Urinary bladder (tissue), 4 donors: ENCODE results near the gene FSTL4. TPM values are rescaled to one million over a fixed set of nuclear protein-coding genes. Genes with fewer than 3 reads are reported as not detected.

Experiments used
- DNase-seq: peaks from one replicate; pipeline ENCODE4 v3.0.0-alpha.2; 2015; ENCODE audit errors: extremely low spot score
- H3K27ac ChIP-seq: one replicate; pipeline ENCODE4 v1.5.1; 2013; ENCODE audit warnings: low read depth, mild to moderate bottlenecking, moderate library complexity
- H3K36me3 ChIP-seq: one replicate; pipeline ENCODE4 v1.6.1; 2013; ENCODE audit warnings: mild to moderate bottlenecking, moderate library complexity; ENCODE audit not compliant: insufficient read depth
- H3K4me1 ChIP-seq: one replicate; pipeline ENCODE4 v1.6.1; 2013; ENCODE audit warnings: mild to moderate bottlenecking, moderate library complexity; ENCODE audit not compliant: insufficient read depth
- H3K4me3 ChIP-seq: one replicate; pipeline ENCODE4 v1.5.1; 2013; ENCODE audit warnings: low read depth, low read length
- WGBS: extraction: QIAGEN DNeasy Blood & Tissue Kit; methylation state at CpG from one replicate; pipeline ENCODE4 v1.1.7; 2013; 5-methylcytosine and 5-hydroxymethylcytosine counted together
- polyA plus RNA-seq: library from polyadenylated mRNA; stranded (reverse); fragments of 200-250 nt; gene quantifications from one replicate; pipeline ENCODE4 v1.2.3, GENCODE V29; 2013
- total RNA-seq: library from RNA; depleted of rRNA; stranded (reverse); fragments of >200 nt; gene quantifications from one replicate; pipeline ENCODE4 v1.2.3, GENCODE V29; 2014
- donor health status: healthy with polysubstance abuse.
- donor health status: healthy.

Gene FSTL4
- total and polyA plus RNA-seq, 2 donors, result 4.0 to 7.5 TPM

DNA sequence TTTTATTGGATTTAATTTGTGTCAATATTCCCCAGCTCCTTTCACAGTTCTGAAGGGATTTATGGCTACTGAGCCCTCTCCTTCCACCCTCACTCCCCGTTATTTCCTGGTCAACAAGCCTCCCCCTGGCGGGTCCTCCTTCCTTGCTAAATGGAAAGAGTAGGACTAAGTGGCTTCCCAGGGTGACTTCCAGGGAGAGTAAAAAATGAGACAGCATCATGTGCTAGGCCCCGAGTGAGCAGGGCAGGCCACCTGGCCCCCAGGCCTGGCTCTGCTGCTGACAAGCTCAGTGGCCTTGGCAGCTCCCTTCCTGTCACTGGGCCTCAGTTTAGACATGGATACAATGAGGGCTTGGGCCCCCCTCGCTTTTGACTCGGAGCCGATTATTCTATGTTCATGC, 359.3 kb downstream of the FSTL4 start:
- H3K4me3 ChIP-seq, result no peak overlapping the region
- no peak overlapping the region for H3K27ac ChIP-seq
- H3K36me3 ChIP-seq, result no peaks in the 10 kb centered on the region
- no peak for DNase-seq
- WGBS, result 92% methylated on average over 6 of the region's 6 CpGs
- H3K4me1 ChIP-seq, result no peaks in the 10 kb centered on the region

DNA sequence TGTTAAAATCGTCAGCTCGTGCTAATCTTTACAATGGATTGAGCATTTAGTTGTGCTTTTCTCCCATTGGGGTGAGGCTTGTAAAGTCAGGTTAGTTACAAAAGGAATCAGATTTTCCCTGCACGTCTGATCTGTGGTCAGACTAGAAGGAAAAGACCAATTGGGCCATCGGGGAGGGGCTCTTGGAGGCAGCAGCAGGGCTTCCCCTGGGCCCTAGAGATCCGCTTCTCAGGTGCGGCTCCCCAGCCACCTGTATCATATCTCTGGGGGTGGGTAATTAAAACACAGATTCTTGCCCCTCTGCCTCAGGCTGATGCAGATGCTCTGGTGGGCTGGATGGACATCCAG, 360.2 kb downstream of the FSTL4 start:
- Histone ChIP-seq H3K4me3 (no peak overlapping the region), H3K27ac (no peak overlapping the region), H3K36me3 (no peaks in the 10 kb centered on the region), H3K4me1 (no peaks in the 10 kb centered on the region)
- WGBS, result 61% methylated on average over 6 of the region's 6 CpGs
- DNase-seq, result no peak

DNA sequence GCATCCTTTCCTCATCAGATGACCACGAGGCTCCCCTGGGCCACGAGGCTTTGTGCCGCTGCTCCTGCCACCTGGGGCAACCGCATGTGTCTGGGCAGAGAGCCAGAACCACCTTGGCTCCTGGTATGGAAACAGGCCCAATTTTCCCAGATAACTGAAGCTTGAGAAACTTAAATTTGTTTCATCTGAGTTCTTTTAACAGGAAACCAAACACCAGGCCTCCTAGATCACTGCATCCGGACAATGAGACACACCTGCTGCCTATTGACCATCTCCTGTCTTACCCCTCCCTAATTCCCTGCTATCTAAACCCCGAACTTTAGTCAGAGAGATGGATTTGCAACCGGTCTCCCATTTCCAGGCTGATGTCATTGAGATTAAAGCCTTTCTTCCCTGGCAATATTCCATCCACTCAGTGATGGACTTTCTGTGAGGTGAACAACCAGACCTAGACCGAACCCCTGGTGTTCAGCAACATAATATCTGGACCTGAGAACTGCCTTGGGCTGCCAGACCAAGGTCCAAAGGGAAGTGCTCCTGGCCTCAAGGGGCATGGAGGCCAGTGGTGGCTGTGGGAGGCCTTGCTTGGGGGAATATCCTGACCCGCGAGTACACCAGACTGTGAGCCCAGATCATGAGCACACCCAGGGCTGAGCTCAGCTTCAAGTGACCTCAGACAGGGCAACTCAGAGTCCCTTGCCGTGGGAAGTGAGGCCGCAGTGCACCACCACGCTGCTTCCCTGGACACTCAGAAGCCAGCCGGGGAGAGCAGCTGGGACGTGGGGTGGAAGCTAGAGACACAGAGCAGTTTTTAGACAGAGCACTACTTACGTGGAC, 360.8 kb downstream of the FSTL4 start:
- Histone ChIP-seq H3K4me1 (no peaks in the 10 kb centered on the region), H3K4me3 (no peak overlapping the region), H3K27ac (no peak overlapping the region), H3K36me3 (no peaks in the 10 kb centered on the region)
- 80% methylated on average over 16 of the region's 16 CpGs for WGBS
- DNase-seq, result no peak

DNA sequence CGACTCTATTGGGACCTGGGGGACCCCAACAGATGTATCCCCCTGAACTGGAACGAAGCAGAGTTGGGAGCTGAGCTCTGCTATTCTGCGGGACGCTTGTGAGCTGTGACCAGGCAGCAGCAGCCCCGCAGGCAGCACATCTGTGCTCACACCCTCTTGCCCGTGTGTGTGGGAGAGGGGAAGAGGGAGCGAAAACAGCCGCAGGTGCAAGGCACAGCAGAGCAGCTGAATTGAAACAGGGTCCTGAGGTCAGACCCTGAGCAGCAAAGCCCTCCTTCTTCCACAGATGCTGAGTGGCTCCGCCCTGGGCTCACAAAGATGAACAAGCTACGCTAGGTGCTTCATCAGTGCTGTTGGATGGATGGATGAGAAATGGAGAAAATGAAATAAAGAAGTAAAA, 361.8 kb downstream of the FSTL4 start:
- Histone ChIP-seq H3K4me3 (no peak overlapping the region), H3K36me3 (no peaks in the 10 kb centered on the region), H3K4me1 (no peaks in the 10 kb centered on the region), H3K27ac (no peak overlapping the region)
- WGBS, result 93% methylated on average over 10 of the region's 10 CpGs
- no peak for DNase-seq

DNA sequence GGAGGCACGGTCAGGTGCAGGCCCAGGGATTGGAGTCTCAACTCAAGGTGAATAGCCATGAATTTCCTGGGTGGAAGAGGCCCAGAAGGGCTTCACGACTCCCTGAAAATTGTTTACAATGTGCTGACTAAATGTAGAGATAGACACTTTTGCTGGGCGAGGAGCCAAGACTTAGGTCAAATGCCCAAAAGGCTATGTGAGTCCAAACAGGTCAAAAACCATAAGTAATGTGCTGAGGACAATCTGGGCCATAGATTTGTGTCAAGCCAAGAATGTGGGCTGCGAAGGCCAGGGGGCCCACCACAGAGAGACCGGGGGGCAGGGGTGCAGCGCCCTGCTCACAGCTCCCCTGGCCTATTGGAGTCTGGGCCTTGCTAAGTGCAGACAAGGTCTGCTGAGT, 362.7 kb downstream of the FSTL4 start:
- Histone ChIP-seq H3K36me3 (no peaks in the 10 kb centered on the region), H3K4me3 (no peak overlapping the region), H3K27ac (no peak overlapping the region), H3K4me1 (no peaks in the 10 kb centered on the region)
- DNase-seq, result no peak
- WGBS, result 78% methylated on average over 6 of the region's 6 CpGs

GRCh38 chr5:133247881-133248624, 364.3 kb downstream of the FSTL4 start:
- 87% methylated on average over 5 of the region's 5 CpGs for WGBS
- Histone ChIP-seq H3K27ac (no peak overlapping the region), H3K4me1 (no peaks in the 10 kb centered on the region), H3K36me3 (no peaks in the 10 kb centered on the region), H3K4me3 (no peak overlapping the region)
- DNase-seq, result no peak

DNA sequence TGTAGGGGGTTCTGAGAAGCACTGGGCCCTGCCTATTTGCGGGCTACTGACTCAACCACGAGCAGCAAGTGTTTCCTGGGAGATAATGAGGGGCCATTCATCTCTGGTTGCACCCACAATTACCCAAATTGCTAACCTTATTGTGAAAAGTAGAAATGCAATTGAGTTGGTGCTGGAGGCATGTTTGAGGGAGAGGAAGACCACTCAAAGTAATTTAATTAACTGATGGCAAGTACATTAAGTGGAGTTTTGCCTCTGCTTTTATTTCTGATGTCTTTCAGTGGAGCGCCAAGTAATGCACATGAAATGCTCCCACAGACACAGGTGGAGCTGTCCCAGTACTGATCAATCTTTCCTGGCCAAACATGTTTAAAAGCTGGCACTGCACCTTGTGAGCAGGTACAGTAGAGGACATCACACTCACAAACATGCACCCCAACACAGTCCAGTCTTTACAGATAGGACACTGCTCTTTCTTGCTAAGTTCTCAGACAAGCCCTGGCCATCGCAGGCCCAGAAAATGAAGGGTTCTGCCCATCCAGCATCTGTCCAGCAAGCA, 365.1 kb downstream of the FSTL4 start:
- no peaks in the 10 kb centered on the region for H3K36me3 ChIP-seq
- H3K4me1 ChIP-seq, result no peaks in the 10 kb centered on the region
- DNase-seq, result no peak
- H3K27ac ChIP-seq, result no peak overlapping the region
- 94% methylated on average over 4 of the region's 4 CpGs for WGBS
- no peak overlapping the region for H3K4me3 ChIP-seq

- no peak overlapping the region for H3K27ac ChIP-seq
- no peaks in the 10 kb centered on the region for H3K4me1 ChIP-seq
- H3K36me3 ChIP-seq, result no peaks in the 10 kb centered on the region
- DNase-seq, result no peak
- H3K4me3 ChIP-seq, result no peak overlapping the region
- WGBS, result 88% methylated on average over 13 of the region's 13 CpGs
Measured at GRCh38 chr5:133246376-133247150, 365.8 kb downstream of the FSTL4 start.

- Histone ChIP-seq H3K4me3 (no peak overlapping the region), H3K36me3 (no peaks in the 10 kb centered on the region), H3K27ac (no peak overlapping the region), H3K4me1 (no peaks in the 10 kb centered on the region)
- no peak for DNase-seq
- 78% methylated on average over 12 of the region's 12 CpGs for WGBS
Measured at GRCh38 chr5:133246053-133246370, 366.3 kb downstream of the FSTL4 start.

DNA sequence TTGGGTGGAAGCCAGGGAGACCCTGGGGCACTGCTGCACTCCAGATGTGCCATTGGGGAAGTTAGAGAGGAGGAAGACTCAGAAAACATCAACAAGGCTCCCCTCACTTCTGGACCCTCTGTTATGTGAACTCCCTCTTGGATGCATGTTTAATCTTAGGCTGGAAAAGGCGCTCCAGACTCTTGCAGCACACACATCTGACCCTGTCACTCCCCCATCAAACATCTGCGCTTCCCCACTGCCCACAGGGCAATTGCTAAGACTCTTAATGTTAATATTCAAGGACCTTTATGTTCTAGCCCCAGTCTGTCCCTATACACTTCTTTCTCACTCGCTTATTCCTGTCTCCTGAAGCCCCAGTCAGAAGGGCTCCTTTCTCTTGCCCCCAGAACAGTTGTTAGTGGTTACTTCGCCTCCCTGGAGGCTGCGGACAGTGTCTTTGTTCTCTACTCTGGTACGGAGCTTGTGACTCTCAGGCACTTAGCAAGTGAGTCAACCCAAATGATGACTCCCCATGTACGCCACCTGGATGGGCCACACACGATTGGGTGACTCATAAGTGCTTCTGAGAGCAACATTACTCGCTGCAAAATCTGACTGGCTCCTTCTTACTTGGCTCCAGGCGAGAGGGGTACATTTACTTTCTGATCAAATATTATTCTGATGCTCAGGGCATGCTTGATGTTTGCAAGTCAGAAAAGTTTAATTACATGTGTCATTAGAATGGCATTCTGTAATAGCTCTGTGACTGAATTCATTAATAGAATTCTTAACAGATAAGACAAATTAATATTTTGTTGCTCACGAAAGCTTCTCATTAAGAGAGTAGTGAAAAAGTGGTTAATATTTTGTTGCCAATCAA, 366.9 kb downstream of the FSTL4 start:
- Histone ChIP-seq H3K4me1 (no peaks in the 10 kb centered on the region), H3K27ac (no peak overlapping the region), H3K4me3 (no peak overlapping the region), H3K36me3 (no peaks in the 10 kb centered on the region)
- DNase-seq, result no peak
- 72% methylated on average over 11 of the region's 11 CpGs for WGBS

- WGBS, result 64% methylated on average over 7 of the region's 7 CpGs
- Histone ChIP-seq H3K4me3 (no peak overlapping the region), H3K27ac (no peak overlapping the region), H3K36me3 (no peaks in the 10 kb centered on the region), H3K4me1 (no peaks in the 10 kb centered on the region)
- DNase-seq, result no peak
Measured at GRCh38 chr5:133244242-133244641, 368.1 kb downstream of the FSTL4 start.

DNA sequence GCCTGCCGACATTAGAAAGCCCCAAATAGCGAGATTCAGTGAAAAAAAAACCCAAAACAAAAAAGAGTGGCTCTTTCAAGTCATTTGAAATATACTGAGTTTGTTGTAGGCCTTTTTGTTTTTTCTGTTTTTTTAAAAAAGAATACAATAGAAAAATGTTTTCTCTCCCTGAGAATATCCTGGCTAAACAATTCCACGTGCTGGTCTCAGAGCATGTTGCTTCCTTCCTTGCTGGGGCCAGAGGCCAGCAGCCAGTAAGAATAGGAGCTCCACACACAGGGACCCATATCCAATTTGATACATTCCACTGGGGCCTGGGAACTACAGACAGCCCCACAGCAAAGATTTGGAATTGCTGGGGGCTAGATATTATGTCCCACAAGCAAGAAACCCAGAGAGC, 369.1 kb downstream of the FSTL4 start:
- Histone ChIP-seq H3K4me1 (no peaks in the 10 kb centered on the region), H3K27ac (no peak overlapping the region), H3K4me3 (no peak overlapping the region), H3K36me3 (no peaks in the 10 kb centered on the region)
- 88% methylated on average over 3 of the region's 3 CpGs for WGBS
- no peak for DNase-seq
